HG03108 (cell line): Measurements from ENCODE around the gene PRR19.

Experiments used
- ATAC-seq: cut with Tn5 transposase; IDR thresholded peaks from one replicate; pipeline ENCODE4 v1.9.1; 2021; ENCODE audit warnings: moderate library complexity; ENCODE audit not compliant: unreplicated experiment

The PRR19 gene

GRCh38 chr19:42345191-42345812 lies 43.4 kb downstream of the PRR19 start:
- no peak for ATAC-seq

GRCh38 chr19:42348211-42348610 lies 46.3 kb downstream of the PRR19 start:
- ATAC-seq: no peak

GRCh38 chr19:42349378-42350107 lies 47.6 kb downstream of the PRR19 start:
- ATAC-seq: no peak

- no peak for ATAC-seq
Observed at GRCh38 chr19:42350417-42350816, 48.5 kb downstream of the PRR19 start.

GRCh38 chr19:42351079-42351735 lies 49.3 kb downstream of the PRR19 start:
- no peak for ATAC-seq

- ATAC-seq: no peak
Observed at GRCh38 chr19:42352301-42353259, 50.6 kb downstream of the PRR19 start.

- no peak for ATAC-seq
Observed at GRCh38 chr19:42353341-42354015, 51.5 kb downstream of the PRR19 start.

GRCh38 chr19:42355896-42356295 lies 54.0 kb downstream of the PRR19 start:
- no peak for ATAC-seq

- ATAC-seq: no peak
Observed at GRCh38 chr19:42356686-42357085, 54.8 kb downstream of the PRR19 start.

- ATAC-seq: no peak
Observed at GRCh38 chr19:42357290-42357689, 55.4 kb downstream of the PRR19 start.
